ENCODE results near the gene EPS15.

DNA sequence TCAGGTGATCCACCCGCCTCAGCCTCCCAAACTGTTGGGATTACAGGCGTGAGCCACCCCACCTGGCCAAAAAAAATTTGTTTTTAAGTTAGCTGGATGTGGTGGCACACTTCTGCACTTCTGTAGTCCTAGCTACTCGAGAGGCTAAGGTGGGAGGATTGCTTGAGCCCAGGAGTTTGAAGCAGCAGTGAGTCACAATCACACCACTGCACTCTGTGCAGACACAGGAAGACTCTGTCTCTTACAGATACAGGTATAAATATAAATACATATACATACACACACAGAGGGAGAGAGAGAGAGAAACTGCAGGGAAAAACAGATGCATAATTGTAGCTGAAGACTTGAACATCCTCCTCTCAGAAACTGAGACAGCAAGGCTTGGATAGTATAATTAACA lies 34.8 kb upstream of the EPS15 start:
- no peak for TF ChIP-seq POLR2A (IDR thresholded peaks at IDR 0.05)
- TF ChIP-seq, protein P1, sequence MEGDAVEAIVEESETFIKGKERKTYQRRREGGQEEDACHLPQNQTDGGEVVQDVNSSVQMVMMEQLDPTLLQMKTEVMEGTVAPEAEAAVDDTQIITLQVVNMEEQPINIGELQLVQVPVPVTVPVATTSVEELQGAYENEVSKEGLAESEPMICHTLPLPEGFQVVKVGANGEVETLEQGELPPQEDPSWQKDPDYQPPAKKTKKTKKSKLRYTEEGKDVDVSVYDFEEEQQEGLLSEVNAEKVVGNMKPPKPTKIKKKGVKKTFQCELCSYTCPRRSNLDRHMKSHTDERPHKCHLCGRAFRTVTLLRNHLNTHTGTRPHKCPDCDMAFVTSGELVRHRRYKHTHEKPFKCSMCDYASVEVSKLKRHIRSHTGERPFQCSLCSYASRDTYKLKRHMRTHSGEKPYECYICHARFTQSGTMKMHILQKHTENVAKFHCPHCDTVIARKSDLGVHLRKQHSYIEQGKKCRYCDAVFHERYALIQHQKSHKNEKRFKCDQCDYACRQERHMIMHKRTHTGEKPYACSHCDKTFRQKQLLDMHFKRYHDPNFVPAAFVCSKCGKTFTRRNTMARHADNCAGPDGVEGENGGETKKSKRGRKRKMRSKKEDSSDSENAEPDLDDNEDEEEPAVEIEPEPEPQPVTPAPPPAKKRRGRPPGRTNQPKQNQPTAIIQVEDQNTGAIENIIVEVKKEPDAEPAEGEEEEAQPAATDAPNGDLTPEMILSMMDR (IDR thresholded peaks at IDR 0.05), result no peak

All from tibial nerve (tissue), 3 donors.